Neuronal stem cell (in vitro differentiated cells): ENCODE measurements around the gene ICAM1.
A peak's percentile ranks its signal among the peaks of the same experiment; 100 is the strongest.
"Not testable (repeated sequence)": the region's sequence is repeated elsewhere in the genome, so short reads cannot be mapped to it uniquely, and the experiment has no call there.

Source experiments
- DNase-seq: peaks from one replicate; pipeline ENCODE4 v3.0.0-alpha.2; 2013; ENCODE audit warnings: low spot score
- H2AFZ ChIP-seq: one replicate; pipeline ENCODE4 v1.6.1; 2013; ENCODE audit warnings: mild to moderate bottlenecking, low read length, inconsistent platforms
- H2AK5ac ChIP-seq: 2 replicates; pipeline ENCODE4 v1.6.1; 2013; ENCODE audit warnings: low read depth, mild to moderate bottlenecking, inconsistent platforms, low read length, moderate library complexity, mixed read lengths
- H2BK120ac ChIP-seq: 2 replicates; pipeline ENCODE4 v1.6.1; 2013; ENCODE audit warnings: low read depth, mild to moderate bottlenecking, inconsistent platforms, low read length, moderate library complexity, mixed read lengths
- H2BK12ac ChIP-seq: one replicate; pipeline ENCODE4 v1.6.1; 2013; ENCODE audit warnings: low read length, inconsistent platforms
- H2BK15ac ChIP-seq: 2 replicates; pipeline ENCODE4 v1.6.1; 2013; ENCODE audit warnings: mild to moderate bottlenecking, low read length, inconsistent platforms, mixed read lengths
- H2BK5ac ChIP-seq: one replicate; pipeline ENCODE4 v1.6.1; 2013; ENCODE audit warnings: inconsistent platforms, mild to moderate bottlenecking, low read length, moderate library complexity
- H3K14ac ChIP-seq: one replicate; pipeline ENCODE4 v1.6.1; 2013; ENCODE audit warnings: low read length, inconsistent platforms
- H3K18ac ChIP-seq: 2 replicates; pipeline ENCODE4 v1.6.1; 2013; ENCODE audit warnings: low read length, inconsistent platforms
- H3K23ac ChIP-seq: 2 replicates; pipeline ENCODE4 v1.6.1; 2013; ENCODE audit warnings: low read depth, mild to moderate bottlenecking, mixed read lengths, low read length, inconsistent platforms; ENCODE audit not compliant: poor library complexity
- H3K27ac ChIP-seq: replicated peaks from 3 replicates; pipeline ENCODE4 v1.5.1; 2013; ENCODE audit warnings: low read length, inconsistent platforms
- H3K27me3 ChIP-seq, 3 experiments: 2 replicates each; pipeline ENCODE4 v1.6.1; 2013; ENCODE audit warnings: low read length in 3 of 3, mild to moderate bottlenecking in 2 of 3, inconsistent platforms in 1 of 3, low read depth in 1 of 3, mixed read lengths in 1 of 3, moderate library complexity in 1 of 3; ENCODE audit not compliant: control insufficient read depth in 3 of 3, insufficient read depth in 3 of 3
- H3K36me3 ChIP-seq, 2 donors: replicated peaks in 1 of 2; 2 replicates each; pipeline ENCODE4 v1.6.1; 2013; ENCODE audit warnings: low read length in 2 of 2; ENCODE audit not compliant: control insufficient read depth in 2 of 2, insufficient read depth in 2 of 2
- H3K4ac ChIP-seq: 2 replicates; pipeline ENCODE4 v1.6.1; 2013; ENCODE audit warnings: inconsistent platforms, mild to moderate bottlenecking, low read length, moderate library complexity
- H3K4me1 ChIP-seq, 2 donors: 1 replicate in 1 of 2; 2 replicates in 1 of 2; pipeline ENCODE4 v1.6.1; 2013; ENCODE audit warnings: low read length in 2 of 2, low read depth in 1 of 2; ENCODE audit not compliant: control insufficient read depth in 2 of 2, insufficient read depth in 1 of 2
- H3K4me2 ChIP-seq: one replicate; pipeline ENCODE4 v1.6.1; 2013; ENCODE audit warnings: mild to moderate bottlenecking, low read length, inconsistent platforms; ENCODE audit not compliant: insufficient read depth, poor library complexity, severe bottlenecking
- H3K4me3 ChIP-seq, 2 donors: 2 replicates each; pipeline ENCODE4 v1.5.1; 2013; ENCODE audit warnings: low read length in 2 of 2, mild to moderate bottlenecking in 2 of 2, inconsistent platforms in 1 of 2, moderate library complexity in 1 of 2
- H3K79me1 ChIP-seq: one replicate; pipeline ENCODE4 v1.6.1; 2013; ENCODE audit warnings: low read depth, mild to moderate bottlenecking, inconsistent platforms, low read length, moderate library complexity
- H3K9ac ChIP-seq: one replicate; pipeline ENCODE4 v1.6.1; 2013; ENCODE audit warnings: mild to moderate bottlenecking, low read depth, low read length, inconsistent platforms; ENCODE audit not compliant: poor library complexity
- H3K9me3 ChIP-seq, 2 donors: replicated peaks in 1 of 2; 2 replicates each; pipeline versions ENCODE3 to v1.6.1; 2013; ENCODE audit warnings: low read length in 2 of 2, mild to moderate bottlenecking in 2 of 2, inconsistent platforms in 1 of 2, low read depth in 1 of 2, mixed read lengths in 1 of 2, moderate library complexity in 1 of 2; ENCODE audit not compliant: control insufficient read depth in 2 of 2, insufficient read depth in 1 of 2
- H4K8ac ChIP-seq: one replicate; pipeline ENCODE4 v1.6.1; 2013; ENCODE audit warnings: low read depth, mild to moderate bottlenecking, inconsistent platforms, low read length, moderate library complexity
- H4K91ac ChIP-seq: one replicate; pipeline ENCODE4 v1.6.1; 2013; ENCODE audit warnings: low read length, low read depth, mild to moderate bottlenecking, inconsistent platforms; ENCODE audit not compliant: poor library complexity
- WGBS, 2 donors: extraction: QIAGEN DNeasy Blood & Tissue Kit; methylation state at CpG; one replicate each; pipeline ENCODE4 v1.1.7; 2013; ENCODE audit warnings: missing lambda C conversion rate in 2 of 2, mixed read lengths in 1 of 2; ENCODE audit not compliant: insufficient read length in 2 of 2, insufficient replicate concordance in 1 of 2; ENCODE audit errors: extremely low coverage in 2 of 2; 5-methylcytosine and 5-hydroxymethylcytosine counted together

Gene ICAM1

GRCh38 chr19:10279737-10280442, 9.0 kb downstream of the ICAM1 start:
- no peak overlapping the region for H3K27ac ChIP-seq
- H4K8ac ChIP-seq = no peak overlapping the region
- no peak overlapping the region for H4K91ac ChIP-seq
- H3K36me3 ChIP-seq = peaks cover 0 to 66% of the 10 kb centered on the region in 2 donors
- H2BK5ac ChIP-seq = no peak overlapping the region
- H3K4me3 ChIP-seq = no peak overlapping the region
- H2BK120ac ChIP-seq = no peak overlapping the region
- no peaks in the 10 kb centered on the region for H3K79me1 ChIP-seq
- H3K18ac ChIP-seq = no peak overlapping the region
- WGBS, 2 donors = no CpG with 5 or more reads among the region's 5 CpGs
- no peaks in the 10 kb centered on the region for H3K9me3 ChIP-seq
- no peak overlapping the region for H3K4me2 ChIP-seq
- DNase-seq = no peak
- H3K4ac ChIP-seq = no peak overlapping the region
- no peak overlapping the region for H3K23ac ChIP-seq
- H3K4me1 ChIP-seq = no peaks in the 10 kb centered on the region
- H2AK5ac ChIP-seq = no peak overlapping the region
- H3K9ac ChIP-seq = no peak overlapping the region
- no peak overlapping the region for H2BK12ac ChIP-seq
- peaks cover 0 to 1% (median 0%) of the 10 kb centered on the region in 3 experiments for H3K27me3 ChIP-seq
- H3K14ac ChIP-seq = no peak overlapping the region
- no peak overlapping the region for H2BK15ac ChIP-seq
- no peak overlapping the region for H2AFZ ChIP-seq

- not testable (repeated sequence) for H4K8ac ChIP-seq, H3K14ac ChIP-seq, H3K4ac ChIP-seq, H3K4me2 ChIP-seq, H3K4me1 ChIP-seq, H3K27ac ChIP-seq, H2BK15ac ChIP-seq, H3K79me1 ChIP-seq, H3K9ac ChIP-seq, H2AK5ac ChIP-seq, H2BK12ac ChIP-seq, H2BK5ac ChIP-seq, H3K18ac ChIP-seq, H2BK120ac ChIP-seq, H3K9me3 ChIP-seq, H4K91ac ChIP-seq, H2AFZ ChIP-seq, H3K4me3 ChIP-seq, H3K23ac ChIP-seq, DNase-seq
- Histone ChIP-seq H3K27me3 (peaks cover 0 to 11% (median under 1%) of the 10 kb centered on the region in 3 experiments), H3K36me3 (peaks cover 0 to 71% of the 10 kb centered on the region in 2 donors)
- no CpG with 5 or more reads among the region's 5 CpGs for WGBS, 2 donors
These were observed 11.1 kb downstream of the ICAM1 start for GRCh38 chr19:10282043-10282442.

- Histone ChIP-seq H2AFZ (no peak overlapping the region), H2BK12ac (peak overlapping the region; percentile 63), H3K4ac (no peak overlapping the region), H2BK15ac (peak overlapping the region; percentile 85), H3K18ac (no peak overlapping the region), H2AK5ac (peak overlapping the region; percentile 75), H3K14ac (no peak overlapping the region), H4K8ac (no peak overlapping the region), H3K9me3 (peaks cover 0 to 7% of the 10 kb centered on the region in 2 donors), H4K91ac (no peak overlapping the region), H3K4me1 (peaks cover 0 to 7% of the 10 kb centered on the region in 2 donors), H3K23ac (peak overlapping the region; percentile 43), H3K36me3 (peaks cover 0 to 63% of the 10 kb centered on the region in 2 donors), H3K9ac (peak overlapping the region; percentile 4), H3K4me3 (no peak overlapping the region), H3K27ac (no peak overlapping the region), H2BK120ac (no peak overlapping the region), H3K27me3 (peaks cover 0 to 26% (median 9%) of the 10 kb centered on the region in 3 experiments), H2BK5ac (peak overlapping the region; percentile 75), H3K4me2 (no peak overlapping the region), H3K79me1 (no peaks in the 10 kb centered on the region)
- WGBS, 2 donors = no CpG with 5 or more reads among the region's 23 CpGs
- DNase-seq = no peak
These were observed 12.6 kb downstream of the ICAM1 start for GRCh38 chr19:10283301-10284064.
